ENCODE results near the gene FXYD7. TPM values are rescaled to one million over a fixed set of nuclear protein-coding genes. Genes with fewer than 3 reads are reported as not detected.

Gene FXYD7
- total and polyA plus RNA-seq, 2 of the 4 experiments (the other 2 are of a cell fraction), result 0.31 TPM; not detected in 1

DNA sequence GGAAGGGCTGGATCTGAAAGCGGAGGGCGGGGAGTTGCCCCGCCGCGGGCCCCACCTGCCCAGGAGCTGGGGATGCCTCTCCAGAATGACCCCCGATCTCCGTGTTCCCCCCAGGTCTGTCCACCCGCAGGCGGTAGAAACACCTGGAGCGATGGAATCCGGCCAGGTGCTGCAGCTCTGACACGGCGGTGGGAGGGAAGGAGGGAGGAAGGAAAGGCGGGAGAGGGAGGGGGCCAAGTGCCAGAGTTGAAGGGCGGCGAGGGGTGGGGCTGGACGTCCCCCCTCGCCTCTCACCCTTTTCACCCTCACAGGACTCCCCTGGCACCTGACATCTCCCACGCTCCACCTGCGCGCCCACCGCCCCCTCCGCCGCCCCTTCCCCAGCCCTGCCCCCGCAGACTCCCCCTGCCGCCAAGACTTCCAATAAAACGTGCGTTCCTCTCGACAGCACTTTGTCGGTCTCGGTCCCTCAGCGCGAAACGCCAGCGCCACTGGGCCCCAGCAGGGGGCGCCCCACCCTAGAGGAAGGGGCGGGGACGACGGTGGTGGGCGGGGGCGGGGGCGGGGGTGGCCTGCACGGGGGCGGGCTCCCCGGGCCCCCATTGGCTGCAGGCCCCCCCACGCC is 337 bp upstream of the FXYD7 start:
- no peak overlapping the region for H3K56ac ChIP-seq (ENCODE audit: extremely low read depth, insufficient read depth, low read length)
- ChIA-PET CTCF (interaction anchor here (0.6 to 2.1 kb wide), 3 partner anchors 76 to 270 kb away, joined by 5 to 10 read pairs (median 6); no protein-coding TSS in a partner anchor), POLR2A (ENCODE audit: unreplicated experiment) (interaction anchor here (0.7 kb wide), 1 partner anchor 10 kb away, joined by 5 read pairs; no protein-coding TSS in a partner anchor)
- no CpG with 5 or more reads among the region's 46 CpGs for WGBS, 2 experiments (ENCODE audit: extremely low coverage in 2 of 2, insufficient read length in 1 of 2)
- no peak overlapping the region for H4K8ac ChIP-seq (ENCODE audit: low read depth in 2 of 2, low read length in 2 of 2)
- no peaks in the 10 kb centered on the region for H3K79me1 ChIP-seq (ENCODE audit: low read depth in 1 of 2, low read length in 2 of 2)
- H3K9me1 ChIP-seq (ENCODE audit: insufficient read depth, low read length), result peaks cover 3% of the 10 kb centered on the region; the same call in 1 of the 2 replicates
- no peak for DNase-seq
- H3K9me3 ChIP-seq (ENCODE audit: control insufficient read depth, insufficient read depth, low read length), result no peaks in the 10 kb centered on the region
- H2AK5ac ChIP-seq (ENCODE audit: low read depth, low read length), result no peak overlapping the region
- peaks cover 31% of the 10 kb centered on the region for H3K27me3 ChIP-seq (ENCODE audit: control insufficient read depth, insufficient read depth, low read length)
- no peaks in the 10 kb centered on the region for H3K36me3 ChIP-seq (ENCODE audit: control insufficient read depth, insufficient read depth, low read length)
- no peak overlapping the region for H3K18ac ChIP-seq (ENCODE audit: low read depth, low read length)
- H3K4me1 ChIP-seq (ENCODE audit: control insufficient read depth, insufficient read depth, low read length), result peaks cover 18% of the 10 kb centered on the region
- in situ Hi-C loops (cut with MboI; ENCODE audit: low sequenced_read_pairs) (no loop called here), dilution Hi-C loops (cut with HindIII; ENCODE audit: low sequenced_read_pairs, unreplicated experiment) (no loop called here), intact Hi-C loops (cut with micrococcal nuclease) (loop anchor here (5.0 kb wide), 1 partner anchor 125 kb away; the partner anchor contains the start of gene USF2)
- no peak overlapping the region for H3K9ac ChIP-seq (ENCODE audit: low read depth, low read length)
- no peak overlapping the region for H3K27ac ChIP-seq (ENCODE audit: insufficient read depth, low read length)
- H4K5ac ChIP-seq (ENCODE audit: low read depth, low read length), result no peak overlapping the region
- no peak overlapping the region for H3K23ac ChIP-seq (ENCODE audit: low read depth, low read length)
- TF ChIP-seq FOS (IDR thresholded peaks at IDR 0.05; ENCODE audit: low read depth, low read length) (no peak), MAFK (IDR thresholded peaks at IDR 0.05; ENCODE audit: low read depth, low read length) (no peak), MAZ (IDR thresholded peaks at IDR 0.05; ENCODE audit: borderline replicate concordance, low read depth, low read length) (0 out of 2 replicates have a peak, but pooled peaks have one; percentile 28), RCOR1 (IDR thresholded peaks at IDR 0.05; ENCODE audit: insufficient replicate concordance, low read length) (no peak), NFE2L2 (IDR thresholded peaks at IDR 0.05; ENCODE audit: low read depth, low read length) (no peak), RFX5 (IDR thresholded peaks at IDR 0.05; ENCODE audit: low read depth, low read length) (no peak), ELK1 (IDR thresholded peaks at IDR 0.05; ENCODE audit: borderline replicate concordance, low read depth, low read length) (no peak), POLR2A (IDR thresholded peaks at IDR 0.05; ENCODE audit: low read depth, low read length) (no peak), BHLHE40 (IDR thresholded peaks at IDR 0.05; ENCODE audit: low read depth, low read length) (no peak), USF2 (IDR thresholded peaks at IDR 0.05; ENCODE audit: low read depth, low read length) (no peak)
- TF ChIP-seq, protein P1, sequence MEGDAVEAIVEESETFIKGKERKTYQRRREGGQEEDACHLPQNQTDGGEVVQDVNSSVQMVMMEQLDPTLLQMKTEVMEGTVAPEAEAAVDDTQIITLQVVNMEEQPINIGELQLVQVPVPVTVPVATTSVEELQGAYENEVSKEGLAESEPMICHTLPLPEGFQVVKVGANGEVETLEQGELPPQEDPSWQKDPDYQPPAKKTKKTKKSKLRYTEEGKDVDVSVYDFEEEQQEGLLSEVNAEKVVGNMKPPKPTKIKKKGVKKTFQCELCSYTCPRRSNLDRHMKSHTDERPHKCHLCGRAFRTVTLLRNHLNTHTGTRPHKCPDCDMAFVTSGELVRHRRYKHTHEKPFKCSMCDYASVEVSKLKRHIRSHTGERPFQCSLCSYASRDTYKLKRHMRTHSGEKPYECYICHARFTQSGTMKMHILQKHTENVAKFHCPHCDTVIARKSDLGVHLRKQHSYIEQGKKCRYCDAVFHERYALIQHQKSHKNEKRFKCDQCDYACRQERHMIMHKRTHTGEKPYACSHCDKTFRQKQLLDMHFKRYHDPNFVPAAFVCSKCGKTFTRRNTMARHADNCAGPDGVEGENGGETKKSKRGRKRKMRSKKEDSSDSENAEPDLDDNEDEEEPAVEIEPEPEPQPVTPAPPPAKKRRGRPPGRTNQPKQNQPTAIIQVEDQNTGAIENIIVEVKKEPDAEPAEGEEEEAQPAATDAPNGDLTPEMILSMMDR (conservative IDR thresholded peaks at IDR 0.05; ENCODE audit: low read depth, low read length), result peak; percentile 44
- no peak overlapping the region for H2BK5ac ChIP-seq (ENCODE audit: low read depth, low read length, poor library complexity, severe bottlenecking)
- ATAC-seq (ENCODE audit: low read depth), result peak; percentile 12; the same call in 1 of the 2 replicates
- 0 out of 2 replicates have a peak overlapping the region, but pooled peaks have one; percentile 22 for H3K4me2 ChIP-seq (ENCODE audit: low read depth, low read length)
- no peak overlapping the region for H2BK15ac ChIP-seq (ENCODE audit: low read depth, low read length)
- H3K4ac ChIP-seq (ENCODE audit: low read depth, low read length), result no peak overlapping the region
- H4K91ac ChIP-seq (ENCODE audit: insufficient read depth, low read depth, low read length), result no peak overlapping the region
- no TSS peak for BruUV-seq (replicated peaks)
- no peak overlapping the region for H3K4me3 ChIP-seq (ENCODE audit: insufficient read depth, low read depth, low read length)
- H4K20me1 ChIP-seq (ENCODE audit: insufficient read depth, low read length), result no peaks in the 10 kb centered on the region
- H2AK9ac ChIP-seq (replicated peaks; ENCODE audit: low read depth, low read length, poor library complexity), result peak overlapping the region; percentile 18
- peak overlapping the region; percentile 66 for H2AFZ ChIP-seq (replicated peaks; ENCODE audit: low read length, poor library complexity)
- no peak overlapping the region for H2BK20ac ChIP-seq (ENCODE audit: low read depth, low read length)
- H3K14ac ChIP-seq (replicated peaks; ENCODE audit: low read depth, low read length), result no peak overlapping the region
- H2BK120ac ChIP-seq (ENCODE audit: low read depth, low read length), result no peak overlapping the region
